MG63 (cell line): Measurements from ENCODE around the gene LRP10. TPM values are rescaled to one million over a fixed set of nuclear protein-coding genes. Genes with fewer than 3 reads are reported as not detected.

Experiments
- DNase-seq: peaks from one replicate; pipeline ENCODE4 v3.0.0-alpha.2; 2020
- H3K27me3 ChIP-seq: fragments of 250-450 bp; sonication (Bioruptor Pico); 2 replicates; pipeline ENCODE4 v1.5.1; 2020; ENCODE audit warnings: mild to moderate bottlenecking, moderate library complexity
- H3K36me3 ChIP-seq: fragments of 250-450 bp; sonication (Bioruptor Pico); 2 replicates; pipeline ENCODE4 v1.5.1; 2020; ENCODE audit warnings: mild to moderate bottlenecking, moderate library complexity
- H3K4me3 ChIP-seq: fragments of 250-450 bp; sonication (Bioruptor Pico); 2 replicates; pipeline ENCODE4 v1.5.1; 2020; ENCODE audit warnings: mild to moderate bottlenecking, moderate library complexity
- H3K9me3 ChIP-seq: fragments of 250-450 bp; sonication (Bioruptor Pico); 2 replicates; pipeline ENCODE4 v1.5.1; 2020; ENCODE audit warnings: mild to moderate bottlenecking, moderate library complexity
- total RNA-seq: library from RNA; depleted of rRNA; stranded (reverse); fragments of >200 nt; shearing (Covaris generic); gene quantifications from 2 replicates; pipeline ENCODE4 v1.2.3, GENCODE V29; 2014; ENCODE audit warnings: low replicate concordance; rRNA removed

Gene LRP10
- total RNA-seq, 1 experiment from 2014 or later, result 21.9 TPM

GRCh38 chr14:22918804-22919600, 47.5 kb downstream of the LRP10 start, which contains the start of gene RBM23:
TSS of gene RBM23 (minus strand) at chr14:22919149.
- no peaks in the 10 kb centered on the region for H3K9me3 ChIP-seq
- H3K36me3 ChIP-seq, result peaks cover 20% of the 10 kb centered on the region
- H3K4me3 ChIP-seq, result peak within 1 kb of the TSS; percentile 55
- H3K27me3 ChIP-seq, result no peaks in the 10 kb centered on the region
- DNase-seq, result peak; percentile 87

- no peaks in the 10 kb centered on the region for H3K9me3 ChIP-seq
- DNase-seq, result no peak
- H3K36me3 ChIP-seq, result peaks cover 23% of the 10 kb centered on the region
- no peaks in the 10 kb centered on the region for H3K27me3 ChIP-seq
- H3K4me3 ChIP-seq, result peak overlapping the region; percentile 10
Measured at GRCh38 chr14:22919601-22919921, 48.0 kb downstream of the LRP10 start.

DNA sequence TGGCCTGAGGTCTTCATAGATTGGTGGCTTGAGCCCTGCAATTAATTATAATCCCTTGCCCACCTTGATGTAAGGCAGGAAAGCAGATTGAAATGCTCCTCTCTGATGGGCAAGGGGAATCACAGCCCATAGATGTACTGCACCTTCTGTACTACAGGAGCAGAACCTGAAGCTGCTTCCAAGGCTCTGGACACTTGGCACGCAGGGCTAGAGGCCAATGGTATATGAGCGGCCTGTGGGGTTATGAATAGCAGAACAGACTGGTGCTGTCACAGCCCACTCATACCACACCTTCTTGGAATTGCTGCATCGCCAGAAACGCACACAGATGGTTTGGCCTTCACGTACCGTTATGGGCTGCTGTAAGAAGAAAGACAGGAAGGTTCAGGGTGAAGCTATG, 49.2 kb downstream of the LRP10 start:
- H3K27me3 ChIP-seq, result no peaks in the 10 kb centered on the region
- no peak for DNase-seq
- H3K36me3 ChIP-seq, result peaks cover 26% of the 10 kb centered on the region

DNA sequence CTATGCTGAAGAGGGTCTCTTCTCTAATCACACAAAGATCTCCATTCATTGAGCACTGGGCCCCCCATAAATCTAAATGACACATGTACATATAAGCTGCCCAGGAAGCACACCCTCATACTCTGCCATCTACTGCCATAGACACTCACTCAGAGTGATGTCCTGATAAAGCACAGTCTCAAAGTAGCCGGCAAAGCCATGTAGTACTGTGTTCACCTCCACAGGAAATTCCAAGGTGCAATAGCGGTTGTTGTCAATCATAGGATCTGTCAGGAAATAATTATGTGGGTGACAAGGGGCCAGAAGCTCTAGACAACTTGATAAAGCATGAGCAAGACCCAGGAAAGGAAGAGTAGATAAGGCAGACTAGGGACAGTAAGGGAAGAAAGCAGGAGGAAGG, 50.8 kb downstream of the LRP10 start:
- no peak overlapping the region for H3K4me3 ChIP-seq
- H3K9me3 ChIP-seq, result no peaks in the 10 kb centered on the region
- H3K27me3 ChIP-seq, result no peaks in the 10 kb centered on the region
- peaks cover 32% of the 10 kb centered on the region for H3K36me3 ChIP-seq
- DNase-seq, result no peak

More for the DNA sequence above, 49.2 kb downstream of the LRP10 start:
- Histone ChIP-seq H3K9me3 (no peaks in the 10 kb centered on the region), H3K4me3 (no peak overlapping the region)

GRCh38 chr14:22923746-22924145, 52.2 kb downstream of the LRP10 start:
- Histone ChIP-seq H3K36me3 (peaks cover 32% of the 10 kb centered on the region), H3K9me3 (no peaks in the 10 kb centered on the region), H3K27me3 (no peaks in the 10 kb centered on the region), H3K4me3 (no peak overlapping the region)
- DNase-seq, result no peak

GRCh38 chr14:22925513-22925912, 54.0 kb downstream of the LRP10 start:
- peaks cover 28% of the 10 kb centered on the region for H3K36me3 ChIP-seq
- no peak overlapping the region for H3K4me3 ChIP-seq
- H3K27me3 ChIP-seq, result no peaks in the 10 kb centered on the region
- DNase-seq, result no peak
- H3K9me3 ChIP-seq, result no peaks in the 10 kb centered on the region

DNA sequence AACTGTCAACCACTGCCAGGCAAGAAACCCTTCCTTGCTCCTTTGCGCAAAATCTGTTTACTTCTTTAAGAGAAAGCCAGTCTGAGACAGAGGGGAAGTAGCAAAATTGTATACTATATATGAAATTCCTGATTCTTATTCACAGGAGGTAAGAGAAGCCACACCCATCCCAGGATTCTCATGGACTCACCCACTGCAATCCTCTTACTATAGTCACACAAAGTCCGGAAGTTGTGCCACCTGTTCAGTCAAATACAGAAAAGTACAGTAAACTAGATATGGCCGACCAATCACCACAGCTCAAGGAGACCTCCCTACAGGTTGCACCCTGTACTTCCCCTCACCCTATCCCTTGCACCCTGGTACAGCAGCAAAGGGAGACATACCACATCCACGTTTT, 54.8 kb downstream of the LRP10 start:
- no peak overlapping the region for H3K4me3 ChIP-seq
- no peak for DNase-seq
- H3K27me3 ChIP-seq, result no peaks in the 10 kb centered on the region
- H3K9me3 ChIP-seq, result no peaks in the 10 kb centered on the region
- peaks cover 22% of the 10 kb centered on the region for H3K36me3 ChIP-seq

- Histone ChIP-seq H3K9me3 (no peaks in the 10 kb centered on the region), H3K27me3 (no peaks in the 10 kb centered on the region), H3K4me3 (peak overlapping the region; percentile 89), H3K36me3 (peaks cover 12% of the 10 kb centered on the region)
- no peak for DNase-seq
Measured at GRCh38 chr14:22928237-22929103, 56.9 kb downstream of the LRP10 start.

- DNase-seq, result peak; percentile 98
- Histone ChIP-seq H3K36me3 (peaks cover 12% of the 10 kb centered on the region), H3K4me3 (peak within 1 kb of the TSS; percentile 89), H3K27me3 (no peaks in the 10 kb centered on the region), H3K9me3 (no peaks in the 10 kb centered on the region)
Measured at GRCh38 chr14:22929104-22929960, 57.8 kb downstream of the LRP10 start, which contains the start of gene PRMT5. TSS of gene PRMT5 (minus strand) at chr14:22929376. CDS start at chr14:22929361, 15 bp downstream.

DNA sequence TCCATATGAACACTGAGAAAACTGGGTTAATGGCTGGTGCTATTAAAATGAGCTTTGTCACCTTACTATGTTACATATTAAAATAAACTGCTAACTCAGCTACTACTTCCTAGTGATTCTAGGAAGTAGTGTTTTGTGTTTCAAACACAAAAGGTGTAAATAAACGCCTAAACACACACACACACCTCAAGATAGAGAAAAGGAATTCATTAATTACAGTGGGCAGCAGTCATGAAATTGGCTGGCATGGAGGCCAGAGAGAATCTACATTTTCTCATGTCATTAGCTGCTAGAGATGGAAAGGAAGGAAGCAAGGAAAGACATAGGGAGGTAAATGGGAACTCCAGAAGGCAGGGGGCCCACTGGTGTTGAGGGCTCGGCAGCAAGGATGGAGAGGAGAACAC, 58.4 kb downstream of the LRP10 start:
- H3K27me3 ChIP-seq, result no peaks in the 10 kb centered on the region
- peak overlapping the region; percentile 89 for H3K4me3 ChIP-seq
- H3K36me3 ChIP-seq, result peaks cover 7% of the 10 kb centered on the region
- DNase-seq, result no peak
- H3K9me3 ChIP-seq, result no peaks in the 10 kb centered on the region

Other genes with a start within 250 kb of the LRP10 start
- gene OR6J1, start 227.4 kb upstream of the LRP10 start, total RNA-seq, result not detected in 2 replicates
- gene OXA1L, start 105.1 kb upstream of the LRP10 start, total RNA-seq, result 47.3 and 67.5 TPM in 2 replicates
- 4.0 TPM in 1 of 2 replicates, not detected in the other for gene SLC7A7, start 56.3 kb upstream of the LRP10 start, total RNA-seq
- 22.1 and 92.8 TPM in 2 replicates for gene MRPL52, start 41.9 kb upstream of the LRP10 start, total RNA-seq
- 85.2 and 124 TPM in 2 replicates for gene MMP14, start 35.2 kb upstream of the LRP10 start, total RNA-seq
- gene REM2, start 11.5 kb downstream of the LRP10 start, total RNA-seq, result not detected in 2 replicates
- gene RBM23, start 47.4 kb downstream of the LRP10 start, total RNA-seq, result 25.4 and 27.8 TPM in 2 replicates
- 99.2 and 100 TPM in 2 replicates for gene PRMT5, start 57.6 kb downstream of the LRP10 start, total RNA-seq
- 41.3 and 76.1 TPM in 2 replicates for gene HAUS4, start 85.3 kb downstream of the LRP10 start, total RNA-seq
- 60.8 and 69.6 TPM in 2 replicates for gene AJUBA, start 110.8 kb downstream of the LRP10 start, total RNA-seq
- gene C14orf93, start 138.4 kb downstream of the LRP10 start, total RNA-seq, result 3.7 and 12.3 TPM in 2 replicates
- 170 and 273 TPM in 2 replicates for gene PSMB5, start 163.2 kb downstream of the LRP10 start, total RNA-seq
- not detected in 2 replicates for gene PSMB11, start 170.5 kb downstream of the LRP10 start, total RNA-seq
- gene CDH24, start 185.8 kb downstream of the LRP10 start, total RNA-seq, result 1.4 and 1.9 TPM in 2 replicates
- 39.7 and 52.2 TPM in 2 replicates for gene ACIN1, start 223.4 kb downstream of the LRP10 start, total RNA-seq
- gene C14orf119, start 223.8 kb downstream of the LRP10 start, total RNA-seq, result 9.6 and 22.8 TPM in 2 replicates
- gene CIROP, start 233.2 kb downstream of the LRP10 start, total RNA-seq, result not detected in 2 replicates
- gene CEBPE, start 247.5 kb downstream of the LRP10 start, total RNA-seq, result not detected in 2 replicates